Stimulated activated CD4-positive, alpha-beta T cell treated with anti-CD3 and anti-CD28 coated beads, Interleukin-15, amount 100 ng/mL, for 48 hours (primary cell): ENCODE results near the gene MSH3.
"Not testable (repeated sequence)": the region's sequence is repeated elsewhere in the genome, so short reads cannot be mapped to it uniquely, and the experiment has no call there.

Source experiments
- DNase-seq, 2 donors: peaks; one replicate each; pipeline ENCODE4 v3.0.0-alpha.2; 2020; ENCODE audit warnings: low read depth in 2 of 2

The MSH3 gene

DNA sequence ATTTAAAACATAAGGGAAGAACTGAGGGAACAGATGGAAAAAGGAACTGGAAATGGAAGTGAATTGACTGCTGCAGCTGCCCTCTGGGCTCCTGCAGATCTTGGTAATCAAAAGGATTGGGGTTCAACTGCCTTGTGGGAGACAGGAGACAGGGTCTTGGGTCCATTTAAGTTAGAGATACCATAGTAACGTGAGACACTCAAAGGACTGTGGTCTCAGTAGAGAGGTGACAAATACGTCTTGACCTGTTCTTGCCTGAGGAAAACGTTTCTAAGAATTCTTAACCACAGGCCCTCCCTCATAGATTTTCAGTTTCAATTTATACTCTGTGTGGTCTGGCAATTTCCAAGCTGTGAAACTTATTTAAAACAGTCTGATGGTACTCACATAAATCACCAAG is 101.2 kb downstream of the MSH3 start:
- DNase-seq = no peak

DNA sequence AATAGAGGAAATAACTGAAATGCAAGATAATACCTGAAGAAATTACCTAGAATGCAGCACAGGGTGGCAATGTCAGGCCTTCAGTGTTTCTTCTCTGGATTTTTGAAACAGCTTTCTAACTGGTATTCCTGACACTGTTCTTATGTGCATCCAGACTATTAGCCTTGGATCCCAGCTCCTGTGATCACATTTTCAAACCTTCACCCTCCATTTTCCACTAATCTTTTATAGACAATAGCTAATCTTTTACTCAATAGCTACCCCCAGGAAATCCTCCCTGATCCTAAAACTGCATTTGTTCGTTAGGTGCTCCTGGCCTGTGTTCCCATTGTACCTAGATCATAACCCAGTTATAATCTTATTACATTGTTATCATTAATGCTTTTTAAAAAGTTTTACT is 101.8 kb downstream of the MSH3 start:
- no peak for DNase-seq

DNA sequence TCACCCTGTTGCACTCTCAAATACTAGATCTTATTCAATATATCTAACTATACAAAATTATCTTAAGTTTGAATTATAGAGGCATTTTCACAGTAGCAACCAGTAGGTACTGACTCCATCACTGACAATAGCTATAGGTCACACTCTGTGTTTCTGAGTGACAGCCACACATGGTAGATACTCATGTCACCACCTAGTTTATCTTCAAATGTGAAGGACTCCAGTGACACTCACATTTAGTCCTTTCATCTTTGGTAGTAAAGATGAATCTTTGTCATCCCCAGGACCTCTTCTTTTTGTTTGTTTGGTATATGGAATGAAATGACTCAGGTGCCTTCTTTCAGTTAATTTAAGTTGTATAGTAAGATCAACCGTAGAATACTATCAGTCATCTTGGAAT is 102.8 kb downstream of the MSH3 start:
- no peak for DNase-seq

DNA sequence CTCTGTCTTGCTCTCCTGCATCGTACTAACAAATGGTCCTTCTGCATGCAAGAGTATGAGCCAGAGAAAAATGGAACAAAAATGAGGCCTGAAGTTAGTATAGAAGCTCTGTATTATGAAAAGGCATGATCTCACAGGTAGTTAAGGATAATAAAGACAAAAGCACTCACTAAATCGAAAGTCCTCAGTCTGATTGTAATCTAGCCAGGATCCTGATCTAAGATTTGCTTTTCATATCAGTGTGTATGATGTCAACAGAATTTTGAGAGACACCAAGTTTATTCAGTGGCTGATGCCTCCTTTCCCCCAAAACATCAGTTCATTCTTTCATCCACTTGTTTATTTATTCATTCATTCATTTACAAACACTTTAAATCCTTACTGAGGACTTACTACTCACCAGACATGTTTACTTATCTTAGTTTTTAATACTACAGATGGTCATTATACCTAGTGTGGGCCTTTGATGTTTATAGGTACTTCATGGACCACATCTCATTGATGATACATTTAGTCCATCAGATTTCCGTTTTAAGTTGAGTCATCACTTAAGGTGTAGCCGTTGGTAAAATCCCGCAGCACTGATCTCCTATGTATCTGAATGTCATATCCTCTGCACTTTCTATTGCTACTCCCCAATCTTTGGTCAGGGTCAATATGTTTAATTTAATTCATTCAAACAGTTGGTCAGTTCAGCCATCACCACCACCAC is 105.6 kb downstream of the MSH3 start:
- no peak for DNase-seq

DNA sequence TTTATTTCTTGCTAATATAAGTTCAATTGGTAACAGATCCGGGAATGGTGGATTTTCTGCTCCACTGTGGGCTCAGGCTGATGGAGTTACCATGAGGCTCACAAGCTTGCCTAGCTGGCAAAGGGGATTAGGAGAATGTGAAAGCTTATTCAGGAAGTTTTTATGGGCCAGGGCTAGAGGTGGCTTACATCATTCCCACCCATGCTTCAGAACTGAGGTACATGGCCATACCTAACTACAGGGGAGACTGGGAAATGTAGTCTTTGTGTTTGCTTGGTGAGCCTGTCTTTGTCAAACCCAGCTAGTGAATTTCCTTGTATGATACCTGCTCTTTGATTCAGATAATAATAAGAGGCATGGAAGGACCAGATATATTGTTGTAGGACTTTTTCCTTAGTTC is 106.2 kb downstream of the MSH3 start:
- DNase-seq = no peak

DNA sequence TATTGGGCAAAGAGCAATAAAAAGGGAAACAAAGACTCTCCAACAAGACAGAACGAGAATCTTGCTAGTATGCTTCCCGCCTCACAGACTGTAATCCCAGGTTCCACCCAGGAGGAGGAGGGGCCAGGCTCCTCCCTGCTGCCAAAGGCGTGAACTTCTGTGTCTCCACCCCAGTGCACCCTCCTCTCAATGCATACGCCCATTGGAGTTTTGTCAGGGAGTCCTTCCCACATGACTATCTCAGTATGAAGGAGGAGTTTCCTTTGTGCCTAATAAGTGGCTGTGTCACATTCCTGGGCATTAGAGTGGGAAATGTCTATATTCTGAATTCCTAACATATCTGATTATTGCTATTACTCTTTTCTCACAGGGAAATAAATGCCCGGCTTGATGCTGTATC is 106.7 kb downstream of the MSH3 start:
- no peak for DNase-seq

DNA sequence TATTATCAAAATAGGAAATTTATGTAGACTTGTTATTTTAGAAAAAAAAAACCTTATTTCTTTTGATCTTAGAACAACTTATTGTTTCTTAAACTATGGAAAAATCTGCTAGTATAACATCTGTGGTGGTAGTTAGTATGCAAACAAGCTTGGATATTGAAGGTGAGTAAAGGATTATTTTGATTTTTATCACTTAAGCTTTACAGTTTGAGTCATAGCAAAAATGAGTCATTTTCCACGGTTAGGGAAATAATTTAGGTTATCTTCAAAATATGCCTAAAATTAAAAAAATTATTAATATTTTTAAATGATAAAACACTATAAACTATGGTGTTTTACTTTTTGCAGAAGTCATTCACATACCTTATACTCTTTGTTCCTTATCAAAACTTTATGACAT is 107.5 kb downstream of the MSH3 start:
- no peak for DNase-seq

DNA sequence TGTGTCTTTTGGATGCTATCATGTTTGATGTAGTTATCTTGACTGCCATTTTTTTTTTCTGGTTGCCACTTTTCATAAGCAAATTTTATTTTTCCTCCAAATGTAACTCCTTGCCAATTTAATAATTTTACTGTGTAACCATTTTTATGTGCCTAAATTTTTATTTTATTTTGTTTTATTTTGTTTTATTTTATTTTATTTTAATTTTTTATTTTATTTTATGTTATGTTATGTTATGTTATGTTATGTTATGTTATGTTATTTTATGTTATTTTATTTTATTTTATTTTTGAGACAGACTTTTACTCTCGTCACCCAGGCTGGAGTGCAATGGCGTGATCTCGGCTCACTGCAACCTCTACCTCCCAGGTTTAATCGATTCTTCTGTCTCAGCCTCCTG is 108.1 kb downstream of the MSH3 start:
- no peak for DNase-seq

DNA sequence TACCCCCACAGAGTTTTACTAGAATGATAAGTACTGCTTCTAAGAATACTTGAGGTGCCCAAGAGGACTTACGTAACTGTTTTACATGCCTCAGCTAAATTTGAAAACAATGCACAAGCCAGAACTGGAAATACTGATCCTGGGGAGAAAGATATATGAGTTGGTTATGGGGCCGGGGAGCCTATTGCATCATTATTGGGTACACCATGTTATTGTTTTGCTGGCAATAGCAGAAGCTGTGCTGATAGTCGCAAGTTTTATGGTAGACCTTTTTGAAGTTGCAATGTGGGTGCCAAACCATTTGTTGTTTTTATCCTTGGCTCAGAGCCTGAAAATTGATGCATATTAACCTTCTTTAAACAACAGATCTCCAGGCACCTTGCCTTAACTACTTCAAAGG is 108.8 kb downstream of the MSH3 start:
- DNase-seq = no peak

DNA sequence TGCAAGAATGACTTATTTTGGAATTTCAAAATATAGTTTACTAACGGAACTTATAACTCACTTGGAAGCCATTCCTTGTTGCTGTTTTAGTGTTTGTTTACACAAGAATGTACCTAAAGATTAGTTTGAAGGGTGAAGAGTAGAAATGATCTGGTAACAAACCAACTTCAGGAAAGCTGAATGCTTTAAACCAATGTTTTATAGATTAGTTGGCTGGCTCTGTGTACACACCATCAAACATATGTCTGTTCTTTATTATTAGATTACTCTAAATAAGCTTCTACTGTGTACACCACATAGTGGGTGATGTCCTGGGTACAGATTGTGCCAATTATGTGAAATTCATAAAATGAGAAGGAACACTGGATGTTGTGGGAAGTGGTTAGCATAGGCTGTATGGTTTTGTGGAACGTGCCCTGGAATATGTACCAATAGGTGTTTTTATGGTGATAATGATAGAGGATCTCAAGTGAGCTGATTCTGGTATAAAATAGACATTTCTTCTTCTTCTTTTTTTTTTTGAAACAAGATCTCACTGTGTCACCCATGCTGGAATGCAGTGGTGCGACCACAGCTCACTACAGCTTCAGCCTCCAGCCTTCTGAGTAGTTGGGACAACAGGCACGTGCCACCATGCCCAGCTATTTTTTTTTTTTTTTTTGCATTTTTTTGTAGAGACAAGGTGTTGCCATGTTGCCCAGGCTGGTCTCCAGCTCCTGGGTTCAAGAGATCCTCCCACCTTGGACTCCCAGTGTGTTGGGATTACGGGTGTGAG is 109.6 kb downstream of the MSH3 start:
- no peak for DNase-seq

DNA sequence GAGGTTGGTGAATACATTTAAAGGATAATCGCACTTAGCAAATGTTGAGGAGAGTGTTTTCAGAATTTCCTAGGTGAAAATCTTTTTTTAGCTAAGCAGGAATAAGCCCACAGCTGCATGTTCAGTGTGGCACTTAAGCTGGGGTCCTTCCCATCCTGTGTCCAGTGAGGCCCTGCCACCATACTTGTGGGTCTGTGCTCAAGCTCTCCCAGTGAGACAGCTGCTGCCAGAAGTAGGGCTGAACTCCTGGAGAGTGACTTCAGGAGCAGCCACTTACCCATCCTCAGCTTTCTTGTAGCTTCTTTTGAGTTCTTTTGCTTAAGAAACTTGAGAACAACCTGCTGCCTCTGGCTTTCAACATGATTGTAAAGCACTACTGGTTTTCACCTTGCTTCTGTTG is 110.3 kb downstream of the MSH3 start:
- no peak for DNase-seq

DNA sequence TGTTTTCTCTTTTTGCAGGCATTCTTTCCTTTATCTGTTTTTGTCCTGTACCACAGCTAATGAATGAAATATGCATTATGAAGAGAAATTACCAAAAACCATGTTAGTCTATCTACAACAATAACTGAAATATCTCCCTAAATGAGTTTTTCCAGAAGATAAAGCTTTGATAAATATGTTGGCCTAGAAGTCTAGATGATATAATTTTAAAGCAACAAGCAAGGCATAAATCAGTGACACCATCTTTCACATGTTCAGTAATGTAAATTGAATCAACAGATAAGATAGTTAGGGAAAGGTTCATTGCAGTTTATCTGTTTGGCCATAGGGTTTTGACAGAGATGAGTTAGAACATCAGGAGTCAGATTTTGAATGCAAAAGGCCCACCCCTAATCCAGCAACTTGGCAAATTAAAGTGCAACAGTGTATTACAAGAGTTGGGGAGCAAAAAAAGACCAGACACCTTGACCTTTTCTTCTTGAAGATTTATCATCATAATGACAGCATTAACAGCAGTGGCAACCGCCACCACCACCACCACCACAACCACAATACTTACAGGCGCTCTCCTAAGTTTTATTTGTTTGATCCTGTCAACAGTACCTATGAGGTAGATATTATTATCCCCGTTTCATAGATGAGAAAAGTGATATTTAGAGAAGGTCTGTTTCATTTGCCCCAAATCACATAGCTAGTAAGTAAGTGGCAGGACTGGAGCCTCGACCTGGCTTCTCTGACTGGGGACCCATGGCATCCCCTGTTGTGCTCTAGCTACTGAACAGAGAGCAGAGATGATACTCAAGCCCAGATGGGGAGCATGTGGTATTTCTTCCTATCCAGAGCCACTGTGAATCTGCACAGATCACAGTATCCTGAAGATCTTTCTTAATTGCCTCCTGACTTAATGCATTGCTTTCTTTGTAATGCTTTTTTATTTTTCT is 123.2 kb downstream of the MSH3 start:
- DNase-seq = no peak

DNA sequence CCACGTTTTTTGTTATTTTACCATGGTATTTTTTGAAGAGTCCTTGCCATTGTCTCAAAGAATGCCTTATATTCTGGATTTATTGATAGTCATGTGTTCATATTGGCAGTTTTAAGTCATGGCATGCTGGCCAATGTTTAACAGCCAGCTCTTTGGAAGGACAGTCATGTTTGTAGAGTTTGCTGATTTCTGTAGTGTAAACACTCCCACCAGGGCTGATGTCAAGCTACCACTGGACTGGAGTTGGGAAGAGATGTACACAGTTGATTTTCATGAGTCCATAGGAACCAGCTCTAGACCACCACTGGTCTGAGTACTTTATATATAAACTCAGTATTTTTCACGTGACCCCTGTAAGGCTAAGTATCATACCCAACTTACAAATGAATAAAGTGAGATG is 125.6 kb downstream of the MSH3 start:
- no peak for DNase-seq

DNA sequence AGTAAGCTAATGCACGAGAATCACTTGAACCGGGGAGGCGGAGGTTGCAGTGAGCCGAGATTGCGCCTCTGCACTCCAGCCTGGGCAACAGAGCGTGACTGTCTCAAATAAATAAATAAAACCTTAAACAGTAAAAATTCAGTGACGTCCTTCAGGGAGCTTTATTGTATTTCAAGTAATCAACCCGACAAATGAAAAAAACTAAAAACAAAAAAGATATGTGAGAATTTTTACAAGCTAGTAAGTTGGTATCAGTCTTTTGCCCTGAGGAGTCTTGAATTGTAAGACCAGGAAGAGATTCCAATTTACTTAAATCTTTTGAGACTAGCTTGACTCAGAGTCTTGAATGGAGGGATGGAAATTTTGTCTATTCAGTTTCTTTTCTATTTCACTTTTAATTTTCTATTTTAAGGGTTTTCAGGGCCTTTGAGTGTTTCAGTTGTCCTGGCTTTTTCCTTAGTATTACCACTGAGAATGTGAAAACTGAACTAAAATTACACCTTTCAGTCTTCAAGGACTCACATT is 126.4 kb downstream of the MSH3 start:
- DNase-seq = no peak

DNA sequence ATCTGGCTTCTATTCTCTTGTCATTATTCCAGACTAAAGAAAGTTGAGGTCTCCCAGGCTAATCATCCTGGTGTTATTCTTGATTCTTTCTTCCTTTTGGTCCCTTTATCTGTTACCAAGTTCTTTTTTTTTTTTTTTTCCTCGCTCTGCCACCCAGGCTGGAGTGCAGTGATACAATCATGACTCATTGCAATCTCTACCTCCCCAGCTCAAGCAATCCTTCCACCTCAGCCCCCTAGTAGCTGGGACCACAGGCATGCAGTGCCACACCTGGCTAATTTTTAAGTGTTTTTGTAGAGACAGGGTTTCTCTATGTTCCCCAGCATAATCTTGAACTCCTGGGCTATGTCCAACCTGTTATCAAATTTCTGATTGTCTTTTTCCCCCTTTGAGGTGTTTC is 126.9 kb downstream of the MSH3 start:
- no peak for DNase-seq

DNA sequence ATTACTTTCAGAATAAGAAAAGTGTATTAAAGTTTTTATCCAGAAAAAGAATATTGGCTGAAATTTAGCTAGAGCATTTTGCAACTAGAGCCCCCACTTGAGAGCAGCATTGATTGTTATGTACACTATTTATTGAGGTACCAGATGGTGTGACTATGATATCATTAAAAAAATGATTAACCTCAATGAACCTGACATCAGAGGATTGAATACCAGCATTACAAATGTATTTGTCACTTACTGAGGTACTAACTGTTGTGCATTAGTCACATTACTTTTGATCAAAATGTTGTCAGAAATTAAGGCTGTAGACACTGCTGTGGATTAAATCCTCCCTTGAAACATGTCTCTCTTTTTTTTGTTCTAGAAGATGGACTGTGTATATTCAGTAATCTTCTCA is 128.2 kb downstream of the MSH3 start:
- no peak for DNase-seq

DNA sequence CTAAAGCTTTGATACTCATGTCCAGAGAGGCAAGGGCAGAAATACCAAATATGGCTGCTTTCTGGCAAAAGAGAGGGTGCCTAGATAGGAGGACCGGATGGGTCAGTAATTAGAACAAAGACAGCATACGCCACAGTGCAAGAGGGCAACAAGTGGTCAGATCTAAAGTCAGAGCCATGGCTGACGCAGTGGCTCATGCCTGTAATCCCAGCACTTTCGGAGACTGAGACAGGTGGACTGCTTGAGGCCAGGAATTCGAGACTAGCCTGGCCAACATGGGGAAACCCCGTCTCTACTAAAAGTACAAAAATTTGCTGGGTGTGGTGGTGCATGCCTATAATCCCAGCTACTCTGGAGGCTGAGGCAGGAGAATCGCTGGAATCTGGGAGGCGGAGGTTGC is 129.3 kb downstream of the MSH3 start:
- not testable (repeated sequence) for DNase-seq

DNA sequence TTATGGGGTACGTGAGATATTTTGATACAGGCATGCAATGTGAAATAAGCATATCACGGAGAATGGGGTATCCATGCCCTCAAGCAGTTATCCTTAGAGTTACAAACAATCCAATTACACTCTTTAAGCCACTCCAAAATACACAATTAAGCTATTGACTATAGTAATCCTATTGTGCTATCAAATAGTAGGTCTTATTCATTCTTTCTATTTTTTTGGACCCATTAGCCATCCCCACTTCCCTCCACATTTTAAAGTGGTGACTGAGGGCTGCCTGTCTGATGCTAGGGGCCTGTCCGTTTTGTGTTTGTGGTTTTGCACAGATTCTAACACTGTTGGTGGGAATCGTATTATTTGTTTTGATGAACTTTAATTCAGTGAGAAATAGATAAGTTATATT is 130.0 kb downstream of the MSH3 start:
- DNase-seq = no peak

DNA sequence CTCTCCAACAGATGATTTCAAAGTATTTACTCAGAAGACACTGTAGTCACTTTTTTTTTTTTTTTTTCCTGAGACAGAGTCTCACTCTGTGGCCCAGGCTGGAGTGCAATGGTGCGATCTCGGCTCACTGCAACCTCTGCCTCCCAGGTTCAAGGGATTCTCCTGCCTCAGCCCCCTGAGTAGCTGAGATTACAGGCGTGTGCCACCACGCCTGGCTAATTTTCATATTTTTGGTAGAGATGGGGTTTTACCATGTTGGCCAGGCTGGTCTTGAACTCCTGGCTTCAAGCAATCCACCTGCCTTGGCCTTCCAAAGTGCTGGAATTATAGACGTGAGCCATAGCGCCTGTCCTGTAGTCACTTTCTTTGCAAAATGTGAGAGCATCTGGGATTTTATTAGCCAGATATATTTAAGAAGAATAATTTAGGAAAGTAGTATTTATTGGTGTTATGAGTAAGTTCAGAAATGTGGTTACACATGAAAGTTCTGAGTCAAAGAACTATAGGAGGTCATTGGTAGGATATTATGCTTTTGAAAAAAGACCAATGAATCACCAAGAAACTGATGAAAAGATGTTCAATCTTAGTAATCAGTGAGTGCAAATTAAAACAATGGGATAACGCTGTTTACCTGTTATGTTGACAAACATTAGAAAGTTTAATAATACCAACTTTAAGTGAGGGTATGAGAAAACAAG is 135.0 kb downstream of the MSH3 start:
- not testable (repeated sequence) for DNase-seq

DNA sequence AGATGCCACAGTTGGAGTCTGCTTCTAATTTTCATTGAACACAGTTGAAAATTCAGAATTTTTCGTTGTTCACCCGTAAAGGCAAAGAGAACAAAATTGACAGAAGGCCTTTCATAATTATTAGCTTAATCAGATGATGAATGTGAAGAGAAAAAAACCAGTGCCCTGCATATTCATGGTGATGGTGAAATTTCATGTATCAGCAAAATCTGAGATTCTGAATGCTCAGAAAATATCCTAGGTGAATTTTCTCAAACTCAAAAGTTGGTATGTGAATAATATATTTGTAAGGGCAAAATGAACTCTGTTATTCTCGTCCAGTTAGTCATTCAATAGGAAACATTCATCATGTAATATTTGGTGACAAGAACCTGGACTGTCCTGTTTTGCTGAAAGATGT is 136.2 kb downstream of the MSH3 start:
- DNase-seq = no peak

DNA sequence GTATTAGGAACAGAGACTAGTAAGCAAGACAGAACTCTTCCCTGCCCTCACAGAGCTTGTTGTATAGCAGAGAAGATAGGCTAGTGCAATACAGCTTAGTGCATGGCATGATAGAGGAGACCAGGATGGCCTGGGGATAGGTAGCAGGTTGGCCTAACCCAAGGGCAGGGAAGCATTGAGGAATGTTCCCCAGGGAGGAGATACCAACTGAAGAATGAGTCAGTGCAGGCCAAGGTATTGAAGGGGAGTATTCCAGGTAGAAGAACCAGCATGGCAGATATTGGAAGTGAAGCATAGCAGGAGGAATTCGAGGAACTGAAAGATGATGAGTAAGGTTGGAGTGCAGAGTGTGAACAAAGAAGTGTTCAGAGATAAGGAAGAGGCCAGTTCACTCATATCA is 138.9 kb downstream of the MSH3 start:
- DNase-seq = no peak

DNA sequence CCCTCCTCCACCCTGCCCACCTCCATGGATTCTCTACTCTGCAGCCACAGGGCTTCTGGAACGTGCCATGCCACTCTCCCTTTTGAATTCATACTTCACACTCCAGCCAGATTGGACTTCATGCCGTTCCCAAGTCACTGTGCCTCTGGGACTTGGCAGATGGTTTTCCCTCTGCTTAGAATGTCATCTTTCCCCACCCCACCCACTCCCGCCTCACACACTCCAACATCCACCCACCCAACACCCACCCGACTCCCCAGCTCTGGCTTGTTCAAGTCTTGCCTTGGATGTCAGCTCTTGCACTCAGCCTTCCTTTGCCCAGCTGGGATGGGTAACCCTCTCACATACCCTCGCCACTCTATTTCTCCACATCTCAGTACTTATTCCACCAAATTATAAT is 142.4 kb downstream of the MSH3 start:
- DNase-seq = no peak
